Kidney glomerular epithelial cell (primary cell): ENCODE measurements around the gene DNAH12.

ENCODE experiments used
- DNase-seq: peaks from one replicate; lab custom pipeline; 2025; lab: John Stamatoyannopoulos, UW

DNAH12 gene

GRCh38 chr3:57544181-57545125, at the start of gene DNAH12:
DNAH12 (minus strand) TSS chr3:57544344; CDS start chr3:57542870, 1,474 bp downstream.
- DNase-seq: peak; percentile 30

- no peak for DNase-seq
Measured at GRCh38 chr3:57592306-57592705, 48.2 kb upstream of the DNAH12 start.

- DNase-seq: no peak
Measured at GRCh38 chr3:57587905-57588304, 43.8 kb upstream of the DNAH12 start.

GRCh38 chr3:57586778-57587177, 42.6 kb upstream of the DNAH12 start:
- DNase-seq: no peak

GRCh38 chr3:57583544-57583943, 39.4 kb upstream of the DNAH12 start:
- DNase-seq: no peak

- DNase-seq: no peak
Measured at GRCh38 chr3:57582474-57583168, 38.5 kb upstream of the DNAH12 start.

GRCh38 chr3:57577801-57578200, 33.7 kb upstream of the DNAH12 start:
- DNase-seq: no peak

GRCh38 chr3:57575966-57576626, 32.0 kb upstream of the DNAH12 start:
- no peak for DNase-seq

GRCh38 chr3:57572096-57572495, 28.0 kb upstream of the DNAH12 start:
- DNase-seq: no peak

GRCh38 chr3:57570878-57571277, 26.7 kb upstream of the DNAH12 start:
- DNase-seq: no peak

GRCh38 chr3:57569859-57570450, 25.8 kb upstream of the DNAH12 start:
- DNase-seq: no peak

- no peak for DNase-seq
Measured at GRCh38 chr3:57559526-57559925, 15.4 kb upstream of the DNAH12 start.

GRCh38 chr3:57557085-57557537, 13.0 kb upstream of the DNAH12 start:
- DNase-seq: no peak

- no peak for DNase-seq
Measured at GRCh38 chr3:57556459-57557084, 12.4 kb upstream of the DNAH12 start.

- peak; percentile 82 for DNase-seq
Measured at GRCh38 chr3:57555738-57556458, 11.8 kb upstream of the DNAH12 start, which contains the start of gene PDE12. PDE12 (plus strand) TSS chr3:57556274; CDS start chr3:57556380, 106 bp downstream.

GRCh38 chr3:57555306-57555705, 11.2 kb upstream of the DNAH12 start:
- DNase-seq: no peak

GRCh38 chr3:57546616-57547015, 2.5 kb upstream of the DNAH12 start:
- no peak for DNase-seq

GRCh38 chr3:57545636-57546268, 1.6 kb upstream of the DNAH12 start:
- DNase-seq: no peak

- no peak for DNase-seq
Measured at GRCh38 chr3:57538465-57538864, 5.7 kb downstream of the DNAH12 start.

GRCh38 chr3:57530071-57530608, 14.0 kb downstream of the DNAH12 start:
- DNase-seq: peak; percentile 35
